HG03460 (cell line): ENCODE data around the gene ITIH5.
"Not testable (repeated sequence)": the region's sequence is repeated elsewhere in the genome, so short reads cannot be mapped to it uniquely, and the experiment has no call there.

Experiments
- ATAC-seq: cut with Tn5 transposase; IDR thresholded peaks from one replicate; pipeline ENCODE4 v1.9.1; 2021; ENCODE audit not compliant: unreplicated experiment

Gene ITIH5

DNA sequence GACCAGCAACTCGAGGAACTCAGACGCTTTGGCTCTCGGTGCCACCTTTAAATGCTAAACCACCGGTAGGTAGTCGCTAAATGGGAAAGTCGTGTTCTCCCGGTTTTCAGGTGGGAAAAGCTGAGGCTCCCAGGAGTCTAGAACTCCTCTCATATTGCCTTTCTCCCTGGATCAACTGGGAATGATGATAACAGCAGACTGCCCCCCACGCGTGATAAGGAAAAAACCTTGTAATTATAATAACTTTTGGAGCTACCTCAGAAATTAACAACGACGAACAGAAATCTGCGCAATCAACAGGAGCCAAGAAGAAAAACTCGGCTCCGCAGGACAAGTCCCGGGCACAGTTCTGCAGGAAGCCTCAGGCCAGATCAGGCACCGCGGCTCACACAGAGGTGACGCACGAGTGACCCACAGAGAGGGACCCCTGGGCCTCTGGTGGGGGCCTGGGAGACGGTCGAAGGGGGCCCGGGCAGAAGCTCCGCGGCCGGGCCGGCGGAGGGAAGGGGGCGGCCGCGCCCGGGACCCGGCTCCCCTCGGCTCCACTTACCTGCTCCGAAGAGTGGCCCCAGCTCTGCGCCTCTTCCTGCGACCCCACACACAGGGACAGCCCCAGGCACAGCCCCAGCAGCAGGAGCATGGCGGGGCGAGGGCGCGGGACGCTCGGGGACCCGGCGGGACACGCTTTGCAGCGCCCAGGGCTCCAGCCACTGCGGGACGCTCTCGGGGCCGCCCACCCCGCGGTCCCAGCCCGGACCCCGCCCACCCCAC is at the start of gene ITIH5:
TSS of gene ITIH5 (minus strand) at position 714 of the 771 bp plus-strand sequence. CDS start at position 640, 74 bp downstream.
- ATAC-seq = no peak

DNA sequence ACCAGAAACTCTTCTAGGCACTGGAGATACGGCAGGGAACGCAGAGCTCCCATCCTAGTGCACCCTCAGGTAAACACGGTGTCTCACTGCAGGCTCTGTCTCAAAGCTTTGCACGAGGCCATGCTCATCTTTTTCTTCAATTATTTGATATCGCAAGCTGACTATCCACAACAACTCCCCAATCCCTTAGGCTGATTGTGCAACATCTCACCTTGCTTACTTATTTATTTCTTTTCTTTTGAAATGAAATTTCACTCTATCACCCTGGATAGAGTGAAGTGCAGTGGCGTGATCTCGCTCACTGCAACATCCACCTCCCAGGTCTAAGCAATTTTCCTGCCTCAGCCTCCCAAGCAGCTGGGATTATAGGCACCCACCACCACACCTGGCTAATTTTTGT is 48.7 kb upstream of the ITIH5 start:
- ATAC-seq = no peak

DNA sequence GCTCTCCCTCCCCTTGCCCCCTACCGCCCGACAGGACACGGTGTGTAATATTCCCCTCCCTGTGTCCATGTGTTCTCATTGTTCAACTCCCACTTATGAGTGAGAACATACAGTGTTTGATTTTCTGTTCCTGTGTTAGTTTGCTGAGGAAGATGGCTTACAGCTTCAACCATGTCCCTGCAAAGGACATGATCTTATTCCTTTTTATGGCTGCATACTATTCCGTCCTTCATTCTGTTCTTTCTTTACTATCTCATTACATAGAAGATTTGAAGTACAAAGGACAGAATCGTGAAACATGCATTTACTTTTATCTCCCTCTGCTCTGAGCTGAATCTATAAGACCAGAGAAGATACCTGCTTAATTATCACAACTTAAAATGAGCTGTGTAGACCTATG is 44.3 kb upstream of the ITIH5 start:
- ATAC-seq = not testable (repeated sequence)

DNA sequence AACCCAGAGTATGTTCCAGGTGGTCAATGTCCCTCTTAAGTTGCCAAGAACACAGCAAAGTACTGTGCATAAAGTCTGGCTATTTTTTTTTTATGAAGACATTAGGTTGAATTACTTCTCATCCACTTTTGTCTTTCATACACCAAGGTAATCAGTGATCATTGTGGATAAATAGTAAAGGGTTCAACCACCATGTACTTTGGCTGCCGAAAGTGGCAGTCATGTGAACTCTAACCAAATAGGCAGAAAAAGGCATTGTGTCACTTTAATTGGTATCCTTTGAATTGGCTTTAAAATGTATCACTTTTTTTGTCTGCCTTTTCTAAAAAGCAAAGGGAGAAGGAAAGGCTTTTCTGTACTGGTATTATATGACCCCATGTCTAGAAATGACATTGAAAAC is 43.7 kb upstream of the ITIH5 start:
- ATAC-seq = no peak

DNA sequence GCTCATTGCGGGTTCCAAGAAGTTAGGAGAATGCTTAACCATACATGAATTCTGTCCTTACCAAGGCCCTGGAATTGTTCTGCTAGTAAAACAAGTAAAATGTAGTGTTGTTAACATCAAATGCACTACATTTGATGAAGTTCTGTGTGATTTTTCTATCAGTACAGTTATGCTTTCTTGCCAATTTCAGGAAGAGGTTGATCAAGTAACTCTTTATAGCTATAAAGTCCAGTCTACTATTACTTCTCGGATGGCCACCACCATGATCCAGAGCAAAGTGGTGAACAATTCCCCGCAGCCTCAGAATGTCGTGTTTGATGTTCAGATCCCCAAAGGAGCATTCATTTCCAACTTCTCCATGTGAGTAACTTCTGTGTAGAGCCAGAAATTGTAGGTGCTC is 42.1 kb upstream of the ITIH5 start:
- ATAC-seq = no peak

DNA sequence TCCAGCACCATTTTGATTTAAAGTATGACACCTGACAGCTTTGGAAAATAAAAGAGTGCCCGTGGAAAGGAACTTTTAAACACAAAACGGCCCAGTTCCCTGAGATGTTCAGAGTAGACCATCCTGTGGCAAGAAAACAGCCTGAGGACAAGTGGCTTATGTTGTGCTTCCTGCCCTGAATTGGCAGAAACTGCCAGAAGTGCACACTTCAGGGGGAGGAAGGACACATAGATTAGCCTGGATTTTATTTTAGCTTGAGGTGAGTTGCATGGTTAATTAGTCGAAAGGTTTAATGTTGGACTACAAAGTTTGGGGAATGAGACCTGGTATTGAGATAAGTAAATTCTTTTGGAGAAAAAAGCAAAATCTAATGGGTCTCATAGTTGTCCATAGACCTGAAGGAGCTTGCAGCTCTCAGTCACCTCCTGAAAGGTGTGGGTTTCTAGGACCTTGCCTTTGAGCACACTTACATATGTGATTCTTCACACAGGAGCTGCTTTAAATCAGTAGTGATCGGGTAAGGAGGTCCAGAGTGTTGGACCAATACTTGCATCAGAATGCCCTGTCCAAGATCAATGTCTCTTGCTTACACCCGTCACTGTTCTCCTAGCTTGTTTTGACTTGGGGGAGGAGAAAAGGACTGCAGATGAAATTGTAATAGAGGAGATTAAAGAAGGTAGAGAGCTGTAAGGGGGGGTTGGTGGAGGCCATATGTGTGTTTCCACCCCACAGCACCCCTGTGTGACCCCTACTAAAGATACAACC is 41.3 kb upstream of the ITIH5 start:
- ATAC-seq = no peak

DNA sequence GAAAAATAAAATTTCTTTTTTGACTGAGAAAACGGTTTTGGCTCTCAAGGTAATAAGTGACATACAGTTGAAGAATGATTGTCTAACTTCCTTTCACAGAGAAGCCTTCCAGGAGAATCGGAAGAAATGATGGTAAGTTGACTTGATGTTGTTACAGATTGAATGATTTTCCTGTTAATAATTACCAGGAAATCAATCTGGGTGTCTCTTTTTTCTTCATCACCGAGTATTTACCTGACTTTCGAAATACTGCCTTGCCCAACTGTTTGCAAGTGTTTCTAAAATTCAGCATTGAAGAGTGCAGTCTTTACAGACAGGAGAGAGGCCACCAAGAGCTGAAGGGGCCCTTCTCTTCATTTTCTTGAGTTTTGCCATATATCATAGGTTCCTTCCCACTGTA is 40.3 kb upstream of the ITIH5 start:
- ATAC-seq = no peak

DNA sequence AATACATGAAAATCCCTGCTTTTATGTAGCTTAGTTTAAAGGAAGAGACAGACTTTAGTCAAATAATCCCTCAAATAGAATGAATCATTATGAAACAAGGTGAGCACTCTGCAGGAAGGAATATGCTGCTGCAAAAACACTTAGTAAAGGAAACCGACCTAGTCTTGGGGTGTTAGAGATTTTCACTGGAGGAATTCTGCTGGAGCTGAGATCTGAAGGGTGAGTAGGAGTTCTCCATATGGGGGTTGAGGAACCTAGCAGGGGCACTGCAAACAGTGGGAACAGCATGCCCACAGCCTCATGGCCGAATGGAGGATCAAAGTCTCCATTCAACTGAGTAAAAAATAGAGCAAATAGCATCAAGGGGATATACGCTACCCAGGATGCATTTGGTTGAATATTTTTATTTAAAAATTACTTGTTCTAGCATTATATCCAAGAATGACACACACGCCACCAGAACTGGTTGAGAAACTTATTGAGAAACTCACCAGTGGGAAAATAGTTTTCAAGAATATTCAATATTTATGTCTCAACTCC is 39.8 kb upstream of the ITIH5 start:
- ATAC-seq = no peak

DNA sequence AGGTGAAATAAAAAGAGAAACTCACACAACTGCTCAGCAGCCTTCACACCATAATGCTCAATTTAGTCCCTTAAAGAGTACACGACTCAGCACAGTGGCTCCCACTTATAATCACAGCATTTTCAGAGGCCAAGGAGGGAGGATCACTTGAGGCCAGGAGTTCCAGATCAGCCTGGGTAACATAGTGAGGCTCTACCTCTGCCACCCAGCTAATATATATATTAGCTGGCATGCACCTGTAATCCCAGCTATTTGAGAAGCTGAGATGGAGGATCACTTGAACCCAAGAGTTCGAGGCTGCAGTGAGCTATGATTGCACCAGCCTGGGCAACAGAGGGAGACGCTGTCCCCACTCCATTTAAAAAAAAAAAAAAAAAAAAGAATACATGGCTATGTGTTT is 38.6 kb upstream of the ITIH5 start:
- ATAC-seq = no peak

DNA sequence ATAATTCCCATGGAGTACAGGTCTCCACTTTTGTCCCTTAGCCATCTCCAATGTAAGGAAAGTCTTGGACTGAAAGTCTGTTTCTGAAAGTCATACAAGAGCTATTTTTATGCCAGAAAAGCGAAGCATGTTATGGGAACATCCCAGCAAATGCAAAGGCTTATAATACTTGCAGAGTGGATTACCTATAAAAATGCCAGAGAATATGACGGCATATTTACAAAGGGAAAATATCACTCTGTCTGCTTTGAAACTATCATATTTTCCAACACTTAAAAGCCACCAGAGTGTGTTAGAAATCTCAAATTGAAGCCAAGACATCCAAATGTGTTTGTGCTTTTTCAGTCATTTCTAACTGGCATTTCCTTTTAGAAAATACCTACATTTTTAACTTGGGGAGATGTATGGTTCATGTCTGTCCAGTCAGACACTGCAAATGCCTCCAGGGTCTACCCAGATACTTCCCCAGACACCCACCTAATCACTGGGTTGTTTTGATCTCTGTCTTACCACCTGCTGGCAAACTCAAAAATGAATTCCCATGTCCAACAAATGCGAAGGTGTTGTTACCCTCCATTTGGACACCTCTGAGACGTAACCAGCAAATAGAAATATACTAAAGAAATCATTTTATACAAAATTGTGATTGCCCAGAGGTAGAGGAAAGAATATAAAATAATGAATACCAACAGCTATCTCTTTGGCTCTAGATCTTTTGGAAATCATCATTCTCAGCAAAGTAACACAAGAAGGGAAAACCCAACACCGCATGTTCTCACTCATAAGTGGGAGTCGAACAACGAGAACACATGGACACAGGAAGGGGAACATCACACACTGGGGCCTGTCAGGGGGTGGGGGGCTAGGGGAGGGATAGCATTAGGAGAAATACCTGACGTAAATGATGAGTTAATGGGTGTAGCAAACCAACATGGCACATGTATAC is 37.6 kb upstream of the ITIH5 start:
- no peak for ATAC-seq

DNA sequence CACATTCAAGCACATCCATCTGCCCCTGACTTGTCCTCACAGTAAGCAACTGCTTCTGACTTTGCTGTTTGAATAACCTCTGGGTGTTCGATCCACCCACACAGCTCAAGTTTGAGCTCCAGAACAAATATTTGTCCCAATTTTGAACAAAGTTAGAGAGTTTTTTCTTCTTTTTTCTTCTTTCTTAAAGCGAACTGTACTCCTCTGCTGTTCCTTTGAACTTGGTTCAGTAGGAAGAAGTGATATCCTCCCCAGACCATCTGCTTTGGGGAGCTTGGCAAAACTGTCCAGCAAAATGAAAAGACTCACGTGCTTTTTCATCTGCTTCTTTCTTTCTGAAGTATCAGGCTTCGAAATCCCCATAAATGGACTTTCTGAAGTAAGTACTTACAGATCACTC is 36.4 kb upstream of the ITIH5 start, which contains the start of gene ITIH2:
TSS of gene ITIH2 (plus strand) at position 177 of the 400 bp plus-strand sequence. CDS start at position 296, 119 bp downstream.
- no peak for ATAC-seq

DNA sequence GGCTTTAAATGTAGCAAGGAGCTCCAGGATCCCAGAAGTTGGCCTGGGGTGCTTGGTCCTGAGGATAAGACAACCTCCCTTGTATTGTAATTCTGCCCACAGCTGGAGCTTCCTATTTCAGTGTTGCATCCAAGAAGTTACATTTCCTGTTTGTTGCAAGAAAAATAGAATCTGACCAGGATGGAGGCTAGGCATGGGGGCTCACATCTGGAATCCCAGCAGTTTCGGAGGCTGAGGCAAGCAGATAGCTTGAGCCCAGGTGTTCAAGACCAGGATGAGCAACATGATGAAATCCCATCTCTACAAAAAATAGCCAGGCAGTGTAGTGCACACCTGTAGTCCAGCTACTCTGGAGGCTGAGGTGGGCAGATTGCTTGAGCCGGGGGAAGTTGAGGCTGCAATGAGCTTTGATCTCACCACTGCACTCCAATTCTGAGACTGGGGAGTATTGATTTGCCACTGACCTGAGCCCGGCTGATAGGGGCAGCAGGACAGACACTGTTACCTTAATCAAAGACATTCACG is 35.6 kb upstream of the ITIH5 start:
- no peak for ATAC-seq

DNA sequence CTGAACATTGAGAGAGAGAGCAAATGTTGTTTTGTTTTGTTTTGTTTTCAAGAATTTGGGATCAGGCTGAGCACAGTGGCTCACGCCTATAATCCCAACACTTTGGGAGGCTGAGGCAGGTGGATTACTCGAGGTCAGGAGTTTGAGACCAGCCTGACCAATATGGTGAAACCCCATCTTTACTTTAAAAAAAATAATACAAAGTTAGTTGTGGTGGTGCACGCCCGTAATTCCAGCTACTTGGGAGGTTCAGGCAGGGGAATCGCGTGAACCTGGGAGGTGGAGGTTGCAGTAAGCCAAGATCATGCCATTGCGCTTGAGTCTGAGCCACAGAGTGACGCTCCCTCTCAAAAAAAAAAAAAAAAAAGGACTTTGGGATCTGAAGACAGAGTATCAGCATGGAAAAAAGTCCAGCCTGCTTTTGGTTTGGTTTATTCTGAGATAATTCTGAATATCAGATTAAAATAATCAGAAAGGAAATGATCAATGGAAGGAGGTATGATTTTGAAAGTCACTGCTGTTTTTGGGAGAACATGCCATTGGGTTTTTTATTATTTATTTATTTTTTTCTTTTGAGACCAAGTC is 34.5 kb upstream of the ITIH5 start:
- no peak for ATAC-seq

DNA sequence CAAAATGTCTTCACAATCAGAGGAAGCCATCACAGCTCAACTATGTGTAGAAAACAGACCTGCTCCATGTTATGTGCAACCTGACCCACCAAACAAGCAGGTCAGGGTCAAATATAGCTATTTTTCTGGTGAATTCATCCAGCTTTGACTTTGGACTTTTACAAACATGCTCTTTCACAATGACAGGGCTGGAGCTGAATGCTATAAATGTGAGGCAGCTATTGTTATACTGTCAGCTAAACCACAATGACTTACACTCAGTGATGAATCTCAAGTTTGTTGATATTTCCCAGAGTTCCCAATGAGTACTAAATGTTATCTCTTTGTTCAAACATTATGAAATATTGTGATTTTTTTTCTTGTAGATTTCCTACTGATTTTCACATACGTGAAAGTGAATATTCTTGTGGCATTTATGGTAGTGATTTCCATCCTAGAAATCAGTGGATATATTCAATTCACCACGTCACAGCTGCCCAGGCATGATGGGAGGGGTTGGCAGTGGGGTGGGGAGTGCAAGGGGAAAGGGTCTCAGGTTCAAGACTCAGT is 33.9 kb upstream of the ITIH5 start:
- no peak for ATAC-seq

DNA sequence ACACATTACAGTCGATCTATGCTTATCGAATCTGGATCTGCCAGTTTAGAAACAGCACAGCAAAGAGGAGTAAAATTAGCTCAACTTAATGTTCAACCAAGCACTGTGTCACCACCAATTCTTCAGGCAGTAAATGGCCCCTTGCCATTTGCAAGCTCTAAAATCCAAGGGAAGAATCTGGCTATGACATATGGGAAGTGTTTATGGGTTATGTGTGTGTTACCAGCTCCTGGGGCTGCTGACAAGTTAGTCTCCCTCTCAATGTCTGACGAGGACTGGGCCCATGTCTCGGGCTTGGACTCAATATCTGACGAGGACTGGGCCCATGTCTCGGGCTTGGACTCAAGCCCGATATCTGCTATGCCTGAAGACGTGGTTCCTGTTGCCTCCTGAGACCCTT is 30.7 kb upstream of the ITIH5 start:
- ATAC-seq = no peak

DNA sequence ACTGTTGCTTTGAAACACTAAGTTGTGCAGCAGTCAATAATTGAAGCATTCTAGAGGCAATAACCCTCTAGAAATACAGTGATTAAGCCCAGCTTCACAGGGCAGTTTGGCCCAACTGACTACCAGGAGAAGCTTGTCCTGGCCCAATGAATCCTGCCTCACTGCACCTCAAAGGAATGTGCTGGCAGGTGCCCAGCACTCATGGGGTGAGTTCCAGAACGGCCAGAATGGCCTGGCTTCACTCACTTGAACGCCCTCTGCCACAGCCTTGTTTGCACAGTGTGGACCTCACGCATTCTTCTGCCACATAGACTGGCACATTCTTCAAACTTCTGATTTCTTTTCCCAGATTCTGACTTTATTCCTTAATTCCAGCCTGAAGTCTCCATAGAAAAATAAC is 29.8 kb upstream of the ITIH5 start:
- no peak for ATAC-seq

DNA sequence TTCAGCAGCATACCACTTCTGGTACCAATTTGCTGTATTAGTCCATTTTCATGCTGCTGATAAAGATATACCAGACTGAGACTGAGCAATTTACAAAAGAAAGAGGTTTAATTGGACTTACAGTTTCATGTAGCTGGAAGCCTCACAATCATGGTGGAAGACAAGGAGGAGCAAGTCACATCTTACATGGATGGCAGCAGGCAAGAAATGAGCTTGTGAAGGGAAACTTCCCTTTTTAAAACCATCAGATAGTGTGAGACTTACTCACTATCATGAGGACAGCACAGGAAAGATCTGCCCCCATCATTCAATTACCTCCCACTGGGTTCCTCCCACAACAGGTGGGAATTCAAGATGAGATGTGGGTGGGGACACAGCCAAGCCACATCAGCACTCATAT is 26.4 kb upstream of the ITIH5 start:
- ATAC-seq = not testable (repeated sequence)

DNA sequence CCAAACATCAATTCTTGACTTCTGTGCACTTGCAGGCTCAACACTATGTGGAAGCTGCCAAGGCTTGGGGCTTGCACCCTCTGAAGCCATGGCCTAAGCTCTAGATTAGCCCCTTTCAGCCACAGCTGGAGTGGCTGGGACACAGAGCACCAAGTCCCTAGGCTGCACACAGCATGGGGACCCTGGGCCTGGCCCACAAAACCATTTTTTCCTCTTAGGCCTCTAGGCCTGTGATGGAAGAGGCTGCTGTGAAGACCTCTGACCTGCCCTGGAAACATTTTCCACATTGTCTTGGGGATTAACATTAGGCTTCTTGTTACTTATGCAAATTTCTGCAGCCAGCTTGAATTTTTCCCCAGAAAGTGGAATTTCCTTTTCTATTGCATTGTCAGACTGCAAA is 25.6 kb upstream of the ITIH5 start:
- ATAC-seq = not testable (repeated sequence)

DNA sequence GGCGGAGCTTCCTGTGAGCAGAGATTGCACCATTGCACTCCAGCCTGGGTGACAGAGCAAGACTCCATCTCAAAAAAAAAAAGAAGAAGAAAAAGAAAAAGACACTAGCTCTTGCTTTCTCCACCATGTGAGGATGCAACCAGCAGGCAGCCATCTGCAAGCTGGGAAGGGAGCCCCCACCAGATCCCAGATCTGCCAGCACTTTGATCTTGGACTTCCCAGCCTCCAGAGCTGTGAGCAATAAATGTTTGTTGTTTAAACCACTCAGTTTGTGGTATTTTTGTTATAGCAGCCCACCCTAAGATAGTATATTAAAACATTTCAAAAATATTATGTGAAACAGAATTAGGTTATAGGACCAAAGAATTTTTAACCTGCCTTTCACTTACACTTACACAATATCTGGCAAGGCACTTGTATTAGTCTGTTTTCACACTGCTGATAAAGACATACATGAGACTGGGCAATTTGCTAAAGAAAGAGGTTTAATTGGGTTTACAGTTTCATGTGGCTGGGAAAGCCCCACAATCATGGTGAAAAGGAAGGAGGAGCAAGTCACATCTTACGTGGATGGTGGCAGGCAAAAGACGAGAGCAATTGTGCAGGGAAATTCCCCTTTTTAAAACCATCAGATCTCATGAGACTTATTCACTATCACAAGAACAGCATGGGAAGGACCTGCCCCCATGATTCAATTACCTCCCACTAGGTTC is 24.3 kb upstream of the ITIH5 start:
- not testable (repeated sequence) for ATAC-seq
